HG02678 (cell line): ENCODE results near the gene SLC13A3.

Source experiments
- ATAC-seq: cut with Tn5 transposase; IDR thresholded peaks from one replicate; pipeline ENCODE4 v1.9.1; 2021; ENCODE audit warnings: mild to moderate bottlenecking, moderate library complexity; ENCODE audit not compliant: unreplicated experiment

SLC13A3 gene, protein sequence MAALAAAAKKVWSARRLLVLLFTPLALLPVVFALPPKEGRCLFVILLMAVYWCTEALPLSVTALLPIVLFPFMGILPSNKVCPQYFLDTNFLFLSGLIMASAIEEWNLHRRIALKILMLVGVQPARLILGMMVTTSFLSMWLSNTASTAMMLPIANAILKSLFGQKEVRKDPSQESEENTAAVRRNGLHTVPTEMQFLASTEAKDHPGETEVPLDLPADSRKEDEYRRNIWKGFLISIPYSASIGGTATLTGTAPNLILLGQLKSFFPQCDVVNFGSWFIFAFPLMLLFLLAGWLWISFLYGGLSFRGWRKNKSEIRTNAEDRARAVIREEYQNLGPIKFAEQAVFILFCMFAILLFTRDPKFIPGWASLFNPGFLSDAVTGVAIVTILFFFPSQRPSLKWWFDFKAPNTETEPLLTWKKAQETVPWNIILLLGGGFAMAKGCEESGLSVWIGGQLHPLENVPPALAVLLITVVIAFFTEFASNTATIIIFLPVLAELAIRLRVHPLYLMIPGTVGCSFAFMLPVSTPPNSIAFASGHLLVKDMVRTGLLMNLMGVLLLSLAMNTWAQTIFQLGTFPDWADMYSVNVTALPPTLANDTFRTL

DNA sequence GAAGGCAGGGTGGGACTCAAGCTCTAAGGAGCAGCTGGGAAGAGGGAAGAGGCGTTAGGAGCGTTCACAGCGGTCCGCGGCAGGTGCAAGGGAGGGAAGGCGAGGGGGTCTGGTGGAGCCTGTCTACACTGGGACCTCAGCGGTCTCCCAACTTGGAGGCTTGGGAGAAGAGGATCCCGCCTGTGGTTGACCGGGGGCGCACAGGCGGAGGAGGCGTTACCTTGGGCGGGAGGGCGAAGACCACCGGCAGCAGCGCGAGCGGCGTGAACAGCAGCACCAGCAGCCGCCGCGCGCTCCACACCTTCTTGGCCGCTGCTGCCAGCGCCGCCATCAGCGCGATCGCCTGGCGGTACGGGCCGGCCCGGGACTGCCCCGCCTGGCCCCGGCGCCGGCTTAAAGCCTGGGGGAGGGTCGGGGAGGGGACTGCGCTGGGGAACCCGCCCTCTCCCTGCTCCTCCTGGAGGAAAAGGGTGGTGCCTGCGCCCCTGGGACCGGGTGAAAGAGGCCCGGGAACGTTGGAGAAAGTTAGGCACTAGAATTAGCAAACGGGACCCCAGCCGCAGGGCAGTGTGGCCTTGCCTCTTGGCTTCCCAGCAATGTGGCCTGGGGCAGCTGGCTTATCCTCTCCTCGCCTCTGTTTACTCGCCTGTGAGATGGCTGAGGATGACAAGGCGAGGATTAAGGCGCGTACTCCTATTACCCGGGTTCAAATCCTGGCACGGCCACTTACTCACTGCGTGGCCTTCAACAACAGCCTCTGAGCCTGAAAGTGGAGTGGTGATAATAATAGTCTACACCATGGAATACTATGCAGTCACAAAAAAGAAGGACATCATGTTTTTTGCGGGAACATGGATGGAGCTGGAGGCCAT, at the start of gene SLC13A3:
SLC13A3 (minus strand) TSS at position 369 of the 872 bp plus-strand sequence; CDS start at position 331, 38 bp downstream.
- no peak for ATAC-seq

DNA sequence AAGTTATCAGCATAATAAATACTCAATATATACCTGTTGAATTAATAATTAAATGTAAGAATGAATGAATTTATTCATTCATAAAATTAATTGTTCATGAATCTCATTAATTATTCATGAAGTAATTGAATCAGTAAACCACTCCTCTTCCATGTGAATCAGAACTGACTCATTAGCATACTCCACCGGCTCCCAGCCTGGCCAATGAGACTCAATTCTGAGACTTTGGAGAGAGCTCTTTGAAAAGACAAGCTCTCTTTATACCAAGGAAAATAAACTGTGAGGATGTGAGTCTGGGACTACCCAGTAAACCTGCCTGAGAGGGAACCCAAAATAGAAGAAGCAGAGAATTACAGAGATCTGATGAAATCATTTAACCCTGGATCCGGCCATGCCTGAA, 49.8 kb upstream of the SLC13A3 start:
- no peak for ATAC-seq

DNA sequence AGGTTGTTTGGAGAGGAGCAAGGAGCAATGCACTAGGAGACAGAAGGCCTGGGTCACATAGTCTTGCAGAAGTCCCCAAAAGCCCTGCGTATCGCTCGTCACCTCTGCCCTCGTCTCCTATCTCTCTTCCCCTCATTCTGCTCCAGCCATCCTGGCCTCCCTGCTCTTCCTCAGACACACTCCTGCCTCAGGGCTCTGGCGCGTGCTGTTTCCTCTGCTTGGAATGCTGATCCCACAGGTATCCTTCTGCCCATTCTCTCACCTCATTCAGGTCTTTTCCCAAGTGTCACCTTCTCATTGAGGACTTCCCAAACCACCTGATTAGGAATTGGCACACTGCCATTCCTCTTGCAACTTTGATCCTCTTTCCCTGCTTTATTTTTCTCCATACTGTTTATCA, 49.2 kb upstream of the SLC13A3 start:
- ATAC-seq: no peak

DNA sequence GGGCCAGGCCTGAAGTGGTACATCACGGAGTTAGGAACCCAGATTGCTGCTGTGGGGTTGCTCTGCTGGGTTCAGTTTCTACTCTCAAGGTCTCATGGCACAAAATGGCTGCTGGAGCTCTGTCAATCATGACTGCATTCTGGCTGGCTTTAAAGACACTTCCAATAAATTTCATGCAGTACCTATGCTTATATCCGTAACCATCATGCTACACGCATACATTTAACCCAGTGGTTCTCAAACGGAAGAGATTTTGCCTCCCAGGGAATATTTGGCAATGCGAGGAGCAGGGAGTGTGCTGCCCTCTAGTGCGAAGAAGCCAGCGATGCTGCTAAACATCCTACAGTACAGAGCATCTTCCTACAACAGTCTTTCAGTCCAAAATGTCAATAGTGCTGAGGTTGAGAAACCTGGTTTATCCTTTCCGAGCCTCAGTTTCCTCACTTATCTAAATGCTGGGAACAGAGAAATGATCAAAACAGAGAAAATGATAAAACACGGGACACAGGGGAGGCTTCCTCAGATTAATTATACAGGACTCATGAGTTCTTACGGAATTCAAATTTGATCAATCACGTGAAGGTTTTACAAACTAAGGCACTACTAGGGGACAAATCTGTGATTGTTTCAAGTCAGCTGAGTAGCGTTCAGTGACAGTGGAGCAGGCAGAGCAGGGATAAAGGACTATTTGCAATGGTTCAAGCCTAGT, 48.5 kb upstream of the SLC13A3 start:
- no peak for ATAC-seq

DNA sequence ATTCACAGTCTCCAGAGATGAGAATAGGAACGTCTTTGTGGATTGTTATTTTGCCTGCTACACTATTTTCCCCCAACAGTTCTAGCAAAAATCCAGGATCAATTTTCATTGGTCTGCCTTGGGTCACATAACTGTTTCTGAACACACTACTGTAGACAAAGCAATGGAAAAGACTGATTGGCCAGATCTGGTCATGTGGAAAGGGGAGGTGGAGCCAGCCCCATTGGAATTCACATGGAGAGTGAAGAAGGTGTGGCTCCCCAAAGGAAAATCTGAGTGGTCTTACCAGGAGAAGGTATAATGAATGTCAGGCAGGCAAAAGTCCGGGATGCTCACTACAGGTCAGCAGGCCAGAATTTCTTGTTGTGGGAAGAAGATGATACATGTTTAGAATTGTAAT, 47.5 kb upstream of the SLC13A3 start:
- ATAC-seq: no peak

DNA sequence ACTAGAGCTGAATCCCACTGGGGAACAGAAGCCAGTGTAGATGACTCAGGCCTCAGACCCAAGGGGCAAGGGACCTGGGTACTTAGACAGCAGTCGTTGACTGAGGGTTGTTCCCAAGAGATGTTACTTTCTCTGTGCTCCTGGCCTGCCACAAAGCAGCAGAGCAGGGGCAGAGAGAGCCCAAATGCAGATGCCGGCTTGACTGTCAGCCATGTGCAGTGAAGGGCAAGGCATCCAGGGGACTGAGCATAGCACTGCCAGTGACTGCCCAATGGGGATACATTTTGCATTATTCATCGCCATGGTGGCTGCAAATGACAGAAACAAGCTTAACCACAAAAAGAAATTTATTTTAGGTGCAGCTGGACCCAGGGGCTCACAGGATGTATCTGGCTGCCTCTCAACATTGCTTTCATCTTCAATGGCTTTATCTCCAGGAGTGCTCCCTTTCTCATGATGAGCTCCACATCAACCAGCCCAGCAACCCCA, 45.6 kb upstream of the SLC13A3 start:
- ATAC-seq: no peak

DNA sequence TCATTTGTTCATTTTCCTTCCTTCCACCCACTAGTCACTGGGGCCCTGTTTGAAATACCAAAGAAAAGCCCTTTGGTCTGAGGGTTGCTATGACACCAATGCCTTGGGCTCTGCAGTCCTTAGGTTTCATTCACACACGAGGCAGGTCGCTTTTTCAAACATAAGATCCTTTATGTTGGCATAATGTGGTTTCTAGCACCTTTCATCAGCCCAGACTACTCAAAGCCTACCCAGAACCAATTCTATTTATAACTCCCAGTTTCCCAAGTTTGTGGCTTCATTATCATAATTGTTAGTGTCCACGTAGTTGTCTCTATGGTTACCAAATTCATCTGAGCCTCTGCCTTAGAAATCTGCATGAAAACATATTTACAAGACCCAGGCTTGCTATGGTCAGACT, 44.6 kb upstream of the SLC13A3 start:
- no peak for ATAC-seq

DNA sequence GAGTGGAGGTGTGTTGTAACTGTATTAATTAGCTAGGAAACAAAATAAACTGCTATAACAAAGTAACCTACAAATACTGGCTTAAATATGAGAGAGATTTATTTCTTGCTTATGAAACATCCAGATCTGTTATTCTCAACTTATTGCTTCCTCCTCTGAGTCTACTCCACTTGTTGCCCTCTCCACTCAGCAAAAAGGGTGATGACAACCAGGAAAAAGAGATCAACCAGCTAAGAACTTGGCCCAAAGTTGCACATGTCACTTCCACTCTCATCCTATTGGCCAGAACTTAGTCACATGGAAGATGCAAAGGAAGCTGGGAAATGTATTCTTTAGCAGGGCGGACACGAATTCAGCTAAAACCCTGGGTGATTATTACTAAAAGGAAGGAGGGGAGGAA, 43.2 kb upstream of the SLC13A3 start:
- no peak for ATAC-seq

DNA sequence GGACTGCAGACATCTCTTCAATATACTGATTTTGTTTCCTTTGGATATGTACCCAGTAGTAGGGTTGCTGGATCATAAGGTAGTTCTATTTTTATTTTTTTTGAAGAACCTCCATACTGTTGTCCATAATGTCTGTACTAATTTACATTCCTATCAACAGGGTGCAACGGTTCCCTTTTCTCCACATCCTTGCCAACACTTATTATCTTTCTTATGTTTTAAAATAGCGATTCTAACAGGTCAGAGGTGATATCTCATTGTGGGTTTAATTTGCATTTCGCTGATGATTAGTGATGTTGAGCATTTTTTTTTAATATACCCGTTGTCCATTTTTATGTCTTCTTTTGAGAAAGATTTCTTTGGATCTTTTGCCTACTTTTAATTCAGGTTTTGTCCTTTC, 39.9 kb upstream of the SLC13A3 start:
- no peak for ATAC-seq

DNA sequence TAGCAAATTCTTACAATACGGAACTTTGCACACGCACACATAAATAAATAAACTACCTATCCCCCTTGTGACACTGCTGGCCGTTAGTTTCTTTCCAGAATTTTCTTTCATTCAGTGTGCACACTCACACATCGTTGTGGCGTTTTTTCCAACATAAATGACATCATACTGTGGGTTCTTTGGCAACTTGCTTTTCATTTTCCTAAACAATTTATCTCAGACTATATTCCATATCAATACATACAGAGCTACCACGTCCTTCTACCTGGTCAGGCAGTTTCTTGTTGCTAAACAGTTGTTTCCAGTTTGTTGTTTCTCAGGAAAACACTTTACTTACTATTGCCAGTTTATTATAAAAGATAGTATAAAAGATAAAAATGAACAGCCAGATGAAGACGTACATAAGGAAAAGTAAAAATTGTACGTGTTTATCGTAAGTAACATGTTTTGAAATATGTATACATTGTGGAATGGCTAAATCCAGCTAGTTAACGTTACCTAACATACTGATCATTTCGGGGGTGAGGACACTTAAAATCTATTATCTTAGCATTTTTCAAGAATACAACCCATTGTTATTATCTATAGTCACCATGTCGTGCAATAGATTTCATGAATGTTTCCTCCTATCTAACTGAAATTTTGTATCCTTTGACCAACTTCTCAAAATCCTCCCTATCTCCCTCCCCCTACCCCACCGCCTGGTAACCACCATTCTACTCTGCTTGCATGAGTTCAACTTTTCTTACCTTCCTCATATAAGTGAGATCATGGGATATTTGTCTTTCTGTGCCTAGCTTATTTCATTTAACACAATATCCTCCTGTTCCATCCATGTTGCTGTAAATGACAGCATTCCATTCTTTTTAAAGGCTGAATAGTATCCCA, 39.2 kb upstream of the SLC13A3 start:
- no peak for ATAC-seq

DNA sequence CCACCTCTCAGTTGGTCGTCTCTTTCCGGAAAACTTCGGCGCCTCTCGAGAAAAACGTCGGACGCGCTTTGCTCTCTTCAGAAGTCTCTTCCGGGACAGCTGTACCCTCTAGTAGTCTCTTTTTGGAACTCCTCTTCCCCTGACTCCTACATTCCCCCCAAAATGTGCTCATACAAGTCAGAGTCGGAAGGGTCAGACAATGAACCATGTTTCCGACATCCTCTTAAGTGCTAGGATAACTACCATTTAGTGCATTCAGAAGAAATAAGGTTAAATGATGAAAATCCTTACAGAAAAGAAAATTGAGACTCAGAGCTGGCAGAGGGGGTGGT, 38.5 kb upstream of the SLC13A3 start:
- ATAC-seq: no peak

DNA sequence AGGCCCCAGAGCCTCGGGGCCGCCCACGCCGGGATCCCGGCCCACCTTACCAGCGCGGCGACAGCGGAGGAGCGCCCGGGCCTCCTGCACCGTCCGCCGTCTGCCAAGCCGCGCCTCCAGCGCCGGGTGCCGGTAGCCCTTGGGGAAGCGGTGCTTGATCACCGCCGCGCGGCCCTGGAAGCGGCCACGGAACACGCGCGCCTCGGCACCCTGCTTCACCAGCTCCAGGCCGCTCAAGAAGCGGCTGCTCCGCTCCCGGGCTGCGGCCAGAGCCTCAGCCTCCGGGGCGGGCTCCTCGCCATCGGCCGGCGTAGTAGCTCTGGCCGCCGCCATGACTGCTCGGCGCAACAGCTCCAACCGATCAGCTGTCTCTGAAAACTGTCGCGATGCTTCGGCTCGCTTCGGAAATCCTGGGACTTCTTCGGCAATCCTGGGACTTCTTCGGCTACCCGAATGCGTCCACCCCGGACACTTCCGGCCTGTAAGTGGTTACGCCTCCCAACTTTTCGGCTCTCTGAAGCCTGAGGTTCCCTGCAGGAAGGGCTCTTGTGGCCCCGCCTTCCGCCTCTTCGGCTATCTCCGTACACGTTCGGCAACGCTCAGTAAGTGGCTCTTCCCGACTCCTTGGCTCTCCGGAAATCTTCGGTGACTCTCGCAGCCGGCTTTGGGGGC, 38.0 kb upstream of the SLC13A3 start, which contains the start of gene TP53RK:
TP53RK (minus strand) TSS at position 363 of the 672 bp plus-strand sequence; CDS start at position 333, 30 bp downstream.
- ATAC-seq: peak; percentile 92

DNA sequence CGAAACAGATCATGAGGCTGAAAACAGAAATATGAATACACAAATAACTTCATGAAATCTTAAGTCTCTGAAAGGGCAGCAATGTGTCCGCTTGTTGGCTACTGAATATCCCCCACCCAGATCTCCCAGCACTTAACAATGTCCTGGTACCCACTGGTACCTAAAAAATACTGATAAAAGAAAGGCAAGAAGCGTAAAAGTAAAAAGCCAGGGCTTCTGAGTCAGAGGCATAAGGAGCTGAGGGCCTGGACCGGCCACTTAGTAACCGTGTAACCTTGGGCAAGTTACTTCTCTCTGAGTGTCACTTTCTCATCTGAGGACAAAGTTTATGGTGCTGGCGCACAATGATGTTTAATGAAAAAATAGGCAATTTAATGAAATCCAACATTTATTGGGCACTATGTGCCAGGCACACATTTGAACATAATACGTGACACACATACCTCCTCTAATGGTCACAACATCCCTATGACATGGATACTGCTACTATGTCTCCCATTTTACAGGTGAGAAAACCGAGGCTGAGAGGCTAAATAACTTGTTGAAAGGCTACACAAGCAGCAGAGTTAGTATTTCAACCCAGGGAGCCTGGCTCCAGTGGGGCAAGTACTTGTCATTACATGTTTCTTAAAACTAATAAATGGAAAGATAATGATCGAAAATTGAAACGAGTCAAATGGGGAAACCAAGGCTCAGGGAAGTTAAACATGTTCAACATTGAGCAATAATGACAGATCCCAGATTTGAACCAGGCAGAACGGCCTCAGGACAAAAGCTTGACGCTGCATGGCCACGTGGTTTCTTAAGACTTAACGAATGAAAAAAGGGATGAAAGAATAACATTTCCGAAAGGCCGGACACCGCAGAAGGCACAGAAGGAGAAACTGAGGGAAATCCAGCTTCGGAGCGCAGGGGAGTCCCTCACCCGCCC, 37.2 kb upstream of the SLC13A3 start:
- no peak for ATAC-seq

DNA sequence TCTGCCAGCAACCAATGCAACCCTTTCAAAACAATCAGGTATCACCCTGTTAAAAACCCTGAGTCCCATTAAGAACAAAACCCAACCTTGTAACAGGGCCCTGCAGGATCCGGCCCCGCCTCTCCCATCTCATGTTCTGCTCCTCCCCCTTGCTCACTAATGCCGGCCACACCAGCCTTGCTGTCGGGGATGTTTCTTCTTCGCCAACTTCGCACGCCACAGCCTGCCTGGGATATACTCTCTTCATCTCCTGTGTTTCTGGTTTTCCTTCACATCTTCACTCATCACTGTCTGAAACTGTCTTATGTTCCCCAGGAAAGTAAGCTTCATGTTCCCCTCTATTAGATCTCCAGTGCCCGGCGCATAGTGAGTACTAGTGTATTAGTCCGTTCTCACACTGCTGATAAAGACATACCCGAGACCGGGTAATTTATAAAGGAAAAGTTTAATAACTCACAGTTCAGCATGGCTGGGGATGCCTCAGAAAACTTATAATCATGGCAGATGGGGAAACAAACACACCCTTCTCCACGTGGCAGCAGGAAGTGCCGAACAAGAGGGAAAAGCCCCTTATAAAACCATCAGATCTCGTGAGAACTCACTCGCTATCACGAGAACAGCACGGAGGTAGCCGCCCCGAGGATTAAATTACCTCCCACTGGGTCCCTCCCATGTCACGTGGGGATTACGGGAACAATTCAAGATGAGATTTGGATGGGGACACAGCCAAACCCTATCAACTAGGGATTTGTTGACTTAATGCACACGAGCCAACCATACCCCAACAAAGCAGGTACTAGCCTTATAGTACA, 32.9 kb upstream of the SLC13A3 start:
- ATAC-seq: no peak

DNA sequence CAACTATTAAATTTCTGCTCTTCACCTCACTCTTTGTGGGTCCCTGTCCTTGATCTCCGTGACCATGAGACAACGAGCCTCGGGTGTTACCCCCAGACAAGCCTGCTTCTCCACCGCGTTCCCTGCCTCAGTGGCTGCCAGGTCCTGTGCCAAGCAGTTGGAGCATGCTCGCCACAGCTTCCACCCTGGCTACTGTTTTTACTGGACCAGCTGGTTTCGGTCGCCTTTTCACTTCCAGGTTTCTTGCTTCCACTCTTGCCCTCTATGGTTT, 32.3 kb upstream of the SLC13A3 start:
- no peak for ATAC-seq

DNA sequence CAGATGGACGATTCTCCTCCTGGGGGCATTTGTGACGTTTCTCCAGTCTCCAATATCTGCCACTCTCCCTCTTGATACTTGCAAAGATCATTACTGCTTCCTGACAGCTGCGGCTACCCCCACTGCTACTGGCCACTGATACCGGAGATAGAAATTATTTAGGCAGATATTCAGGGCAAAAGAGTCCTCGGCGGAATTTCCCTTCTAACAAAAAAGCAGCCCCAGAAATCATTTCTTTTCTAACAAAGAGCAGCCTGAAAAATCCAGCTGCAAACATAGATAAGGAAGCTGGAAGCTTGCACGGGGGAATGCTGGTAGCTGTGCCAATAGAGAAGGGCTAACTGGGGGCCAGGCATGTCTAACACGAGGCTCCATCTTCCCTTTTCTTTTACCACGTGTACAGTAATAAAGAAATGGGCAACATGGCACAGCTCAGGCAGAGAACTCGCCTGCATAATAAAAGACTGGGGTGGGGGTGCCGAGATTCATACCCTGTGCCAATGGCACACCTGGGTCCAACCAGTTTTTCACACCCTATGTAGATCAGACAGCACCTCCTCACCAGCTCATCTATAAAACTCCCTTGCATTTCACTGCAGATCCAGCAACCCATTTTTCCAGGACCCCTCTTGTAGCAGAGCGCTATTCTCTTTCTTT, 31.9 kb upstream of the SLC13A3 start:
- ATAC-seq: no peak
